NCI-H460 (cell line): ENCODE measurements around the gene CEP128. TPM values are rescaled to one million over a fixed set of nuclear protein-coding genes. Genes with fewer than 3 reads are reported as not detected.

Experiments
- DNase-seq: peaks from one replicate; pipeline ENCODE4 v3.0.0-alpha.2; 2016; ENCODE audit warnings: low read depth; ENCODE audit errors: extremely low read depth
- total RNA-seq: library from RNA; depleted of rRNA; stranded (reverse); fragments of >200 nt; shearing (Covaris generic); gene quantifications from 2 replicates; pipeline ENCODE4 v1.2.3, GENCODE V29; 2014

The CEP128 gene
- total RNA-seq, 1 experiment from 2014 or later = 4.4 TPM

GRCh38 chr14:80781972-80782367, 159.6 kb downstream of the CEP128 start:
- no peak for DNase-seq

GRCh38 chr14:80780500-80780899, 161.0 kb downstream of the CEP128 start:
- DNase-seq = no peak

DNA sequence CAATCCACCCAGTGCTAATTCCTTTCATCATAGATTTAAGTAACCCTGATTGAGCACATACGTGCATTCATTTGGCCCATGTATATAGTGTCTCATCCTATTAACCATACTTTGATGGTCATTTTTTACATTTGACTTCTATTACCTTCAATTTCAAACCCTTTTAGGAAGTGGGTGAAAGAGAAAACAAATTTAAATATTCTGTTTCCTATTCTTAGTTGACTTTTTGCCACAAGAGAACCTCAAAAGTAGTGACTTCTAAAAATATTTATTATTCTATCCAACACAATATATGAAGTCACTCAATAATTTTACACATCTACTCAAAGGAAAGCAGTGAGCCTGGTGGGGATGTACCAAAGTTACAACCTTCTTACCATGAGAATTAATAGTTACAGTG, 164.9 kb downstream of the CEP128 start:
- DNase-seq = no peak

- DNase-seq = no peak
Observed at GRCh38 chr14:80776186-80776585, 165.4 kb downstream of the CEP128 start.

DNA sequence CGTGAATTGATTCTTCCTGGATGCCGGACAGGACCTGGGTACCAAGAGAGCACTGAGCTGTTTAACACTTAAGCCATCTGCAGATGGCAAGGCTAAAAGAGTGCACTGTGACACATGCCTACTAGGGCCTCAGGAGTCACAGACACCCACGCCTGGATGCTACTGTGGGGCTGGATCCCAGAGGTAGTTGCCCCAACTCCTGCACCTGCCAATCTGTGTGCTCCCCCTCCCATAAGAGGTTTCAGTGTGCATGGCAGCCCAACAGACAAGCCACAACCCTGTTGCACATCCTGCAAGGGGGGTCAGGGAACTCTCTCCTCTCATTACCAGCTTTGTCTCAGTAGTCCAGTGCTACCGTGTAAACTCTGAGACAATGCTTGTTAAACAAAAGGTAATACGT, 169.0 kb downstream of the CEP128 start:
- DNase-seq = no peak

- DNase-seq = no peak
Observed at GRCh38 chr14:80771201-80771600, 170.3 kb downstream of the CEP128 start.

DNA sequence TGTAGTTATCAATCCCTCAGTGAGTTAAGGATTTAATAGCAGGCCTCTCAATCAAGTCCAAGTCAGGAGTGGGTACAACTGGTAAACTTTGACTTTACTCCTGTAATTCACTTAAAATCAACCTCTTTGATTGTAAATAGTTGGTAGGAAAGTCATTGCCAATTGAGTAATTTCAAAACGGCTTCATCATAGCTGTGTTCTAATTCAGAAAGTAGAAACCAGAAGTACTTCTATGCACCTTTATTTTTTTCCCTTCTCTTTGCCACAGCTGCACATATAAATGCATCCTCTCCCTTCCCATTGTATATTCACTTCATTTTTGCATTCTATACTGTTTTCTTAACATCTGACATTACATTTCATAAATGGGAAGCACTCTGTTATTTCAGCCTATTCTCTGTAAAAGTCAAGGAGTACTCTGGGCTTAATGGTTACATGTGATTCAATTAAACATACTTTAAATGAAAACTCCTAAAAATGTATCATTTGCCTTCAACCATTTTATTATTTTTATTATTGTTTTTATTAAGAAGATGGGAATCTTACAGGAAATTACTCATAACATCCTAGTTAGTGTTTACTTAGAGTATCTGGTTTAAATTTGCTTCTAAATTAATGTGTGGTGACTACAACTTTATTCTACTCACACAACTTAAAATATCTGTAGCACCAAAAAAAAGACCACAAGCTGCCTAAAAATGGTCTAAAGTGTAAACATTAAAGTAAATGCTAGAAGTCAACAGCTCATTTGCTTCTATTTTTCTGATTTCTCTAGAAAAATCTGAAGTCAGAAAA, 171.2 kb downstream of the CEP128 start:
- DNase-seq = no peak

GRCh38 chr14:80768646-80769045, 172.9 kb downstream of the CEP128 start:
- no peak for DNase-seq

- no peak for DNase-seq
Observed at GRCh38 chr14:80764921-80765507, 176.5 kb downstream of the CEP128 start.

GRCh38 chr14:80764496-80764895, 177.0 kb downstream of the CEP128 start:
- no peak for DNase-seq

DNA sequence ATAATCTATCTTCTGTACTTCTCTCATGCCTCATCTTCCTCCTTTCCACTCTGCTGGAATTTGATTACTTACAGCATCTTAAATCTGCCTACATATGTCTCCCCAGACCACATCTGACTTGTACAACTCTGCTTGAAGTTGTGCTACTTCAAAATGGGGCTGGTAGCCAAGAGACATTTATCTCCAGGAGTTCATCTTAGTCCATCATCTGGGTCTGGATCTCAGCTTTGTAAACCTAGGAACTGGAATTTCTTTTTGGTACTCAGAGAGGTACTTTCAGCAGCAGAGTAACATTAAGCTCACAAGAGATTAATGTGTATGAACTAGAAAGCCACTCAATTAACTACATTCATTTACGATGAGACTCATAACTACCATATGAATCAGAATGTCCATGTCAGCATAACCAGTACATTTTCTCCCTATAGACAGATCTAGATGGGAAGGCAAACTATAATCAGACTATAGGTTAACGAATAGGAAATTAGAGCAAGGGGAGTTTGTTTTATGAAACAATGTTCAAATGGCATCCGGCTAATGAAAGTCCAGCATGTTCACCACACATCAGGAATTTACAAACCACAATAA, 178.8 kb downstream of the CEP128 start:
- no peak for DNase-seq

DNA sequence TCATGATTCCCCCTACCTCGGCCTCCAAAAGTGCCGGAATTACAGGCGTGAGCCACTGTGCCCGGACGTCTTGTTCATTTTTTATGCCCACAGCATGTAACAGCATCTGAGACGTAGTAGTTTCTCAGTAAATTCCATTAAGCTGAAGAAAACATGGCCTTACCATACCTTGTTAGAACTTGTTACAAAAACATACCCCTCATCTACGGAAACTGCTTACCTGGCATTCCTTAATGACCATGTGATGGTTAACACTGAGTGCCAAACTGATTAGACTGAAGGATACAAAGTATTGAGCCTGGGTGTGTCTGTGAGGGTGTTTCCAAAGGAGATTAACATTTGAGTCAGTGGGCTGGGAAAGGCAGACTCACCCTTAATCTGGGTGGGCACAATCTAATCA, 186.8 kb downstream of the CEP128 start:
- no peak for DNase-seq

DNA sequence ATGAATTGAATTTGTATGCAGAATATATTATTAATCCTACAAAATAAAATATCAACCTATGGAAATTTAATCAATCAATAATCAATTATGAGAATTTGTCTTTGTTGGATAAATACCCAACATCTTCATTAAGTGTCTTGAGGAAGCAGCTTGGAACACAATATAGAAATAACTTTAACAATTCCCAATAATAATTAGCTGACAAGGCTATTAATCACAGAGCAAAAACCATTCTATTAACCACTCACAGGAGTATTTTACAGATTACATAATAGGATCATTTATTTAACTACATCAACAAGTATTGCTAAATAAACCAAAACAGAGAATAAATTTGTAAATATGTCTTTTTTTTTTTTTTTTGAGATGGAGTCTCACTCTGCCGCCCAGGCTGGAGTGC, 190.3 kb downstream of the CEP128 start:
- no peak for DNase-seq

DNA sequence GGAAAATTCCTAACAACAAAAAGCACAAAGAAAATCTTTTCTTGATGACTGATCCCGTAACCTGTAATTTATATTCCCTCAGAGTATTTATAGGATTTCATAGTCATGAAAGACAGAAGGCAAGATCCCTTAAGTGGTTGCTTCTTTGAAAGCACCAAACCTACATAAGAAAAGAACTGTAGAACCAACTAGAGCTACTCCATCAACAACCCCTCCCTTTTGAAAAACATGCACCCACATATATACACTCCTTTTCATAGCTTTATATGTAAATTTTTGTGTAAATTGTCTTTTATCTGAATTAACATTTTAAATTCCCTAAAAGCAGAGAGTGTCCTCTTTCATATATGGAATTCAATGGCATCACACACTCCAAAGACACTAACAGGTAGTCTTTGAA, 215.3 kb downstream of the CEP128 start:
- no peak for DNase-seq

DNA sequence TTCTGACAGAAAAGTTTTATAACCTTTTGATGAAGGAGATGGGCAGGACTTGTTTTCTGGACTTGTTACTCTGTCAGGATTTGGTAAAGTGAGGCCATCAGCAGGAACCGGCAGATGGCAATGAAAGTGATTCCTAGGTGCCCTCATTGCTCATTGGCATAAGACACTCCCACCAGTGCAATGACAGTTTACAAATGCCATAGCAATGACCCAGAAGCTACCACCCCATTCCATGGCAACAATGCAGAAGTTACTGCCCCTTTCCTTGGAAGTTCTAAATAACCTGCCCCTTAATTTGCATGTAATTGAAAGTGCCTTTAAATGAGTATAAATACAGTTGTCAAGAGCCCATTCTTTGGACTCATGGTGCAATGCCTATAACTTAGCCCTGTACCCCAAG, 222.6 kb downstream of the CEP128 start:
- DNase-seq = no peak

- no peak for DNase-seq
Observed at GRCh38 chr14:80714474-80714873, 227.1 kb downstream of the CEP128 start.

GRCh38 chr14:80713076-80713850, 228.3 kb downstream of the CEP128 start:
- DNase-seq = no peak

DNA sequence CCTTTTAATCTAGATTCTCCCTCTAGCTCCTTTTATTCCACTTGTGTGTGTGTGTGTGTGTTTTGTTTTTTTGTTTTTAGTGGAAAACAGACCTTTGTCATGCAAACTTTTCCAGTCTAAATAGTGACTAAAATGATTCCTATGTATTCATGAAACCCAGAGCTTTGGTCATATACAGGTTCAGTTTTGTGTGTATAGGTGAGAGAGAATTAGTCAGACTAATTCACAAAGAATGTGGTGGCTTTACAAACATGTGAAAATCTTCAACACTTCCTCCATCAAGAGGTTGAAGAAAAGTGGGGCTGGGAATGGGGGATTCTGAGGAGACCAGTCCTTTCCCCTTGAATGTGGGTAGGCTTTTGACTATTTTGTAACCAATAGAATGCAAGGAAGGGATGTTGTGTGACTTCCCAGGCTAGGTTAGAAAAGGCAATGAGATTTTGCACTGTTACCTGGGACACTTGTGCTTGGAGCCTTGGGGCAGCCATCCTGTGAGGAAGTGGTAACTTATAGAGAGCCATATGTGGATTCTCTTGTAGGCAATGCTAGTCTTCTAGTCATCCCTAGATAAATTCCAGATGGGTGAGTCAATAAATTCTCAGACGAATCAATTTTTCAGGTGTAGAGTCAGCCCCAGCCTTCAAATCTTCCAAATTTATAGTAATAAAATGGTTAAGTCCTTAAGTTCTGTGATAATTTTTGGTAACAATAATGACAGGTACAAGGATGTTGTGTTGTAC, 236.1 kb downstream of the CEP128 start:
- DNase-seq = no peak

- DNase-seq = no peak
Observed at GRCh38 chr14:80700601-80701000, 240.9 kb downstream of the CEP128 start.

DNA sequence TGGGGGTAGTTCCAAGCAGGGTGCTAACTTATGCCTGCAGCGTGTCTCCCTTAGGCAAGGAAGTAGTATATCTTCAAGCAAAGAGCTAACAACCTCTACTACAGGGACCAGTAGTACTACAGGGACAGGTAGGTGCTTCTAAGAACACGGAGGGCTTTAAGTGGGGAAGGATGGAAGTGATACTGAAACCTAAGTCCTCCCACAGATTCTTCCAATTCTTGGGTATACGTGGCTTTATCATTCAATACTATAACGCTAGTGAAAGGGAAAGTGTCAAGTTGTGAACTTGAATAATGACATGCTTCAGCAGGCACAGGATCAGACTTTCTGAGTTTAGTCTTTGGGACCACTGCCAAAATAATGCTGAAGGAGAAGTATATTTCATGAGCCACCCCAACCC, 241.7 kb downstream of the CEP128 start:
- DNase-seq = no peak

- DNase-seq = no peak
Observed at GRCh38 chr14:80698974-80699373, 242.6 kb downstream of the CEP128 start.
